Right lung (tissue), 5 donors: Measurements from ENCODE around the gene MLLT10. TPM values are rescaled to one million over a fixed set of nuclear protein-coding genes. Genes with fewer than 3 reads are reported as not detected.

ENCODE experiments used
- DNase-seq, 2 donors: peaks; one replicate each; pipeline ENCODE4 v3.0.0-alpha.2; 2013
- polyA plus RNA-seq, 5 donors: library from polyadenylated mRNA; unstranded; fragments of 120-200 nt; gene quantifications; one replicate each; pipeline versions ENCODE4 v1.2.1 to v1.2.3, GENCODE V29; 2013; ENCODE audit warnings: inconsistent platforms in 1 of 5, low replicate concordance in 1 of 5; ENCODE audit not compliant: insufficient read length in 5 of 5, insufficient read depth in 1 of 5

MLLT10 gene
- polyA plus RNA-seq, 5 donors: 38.4 to 55.6 (median 50.8) TPM

DNA sequence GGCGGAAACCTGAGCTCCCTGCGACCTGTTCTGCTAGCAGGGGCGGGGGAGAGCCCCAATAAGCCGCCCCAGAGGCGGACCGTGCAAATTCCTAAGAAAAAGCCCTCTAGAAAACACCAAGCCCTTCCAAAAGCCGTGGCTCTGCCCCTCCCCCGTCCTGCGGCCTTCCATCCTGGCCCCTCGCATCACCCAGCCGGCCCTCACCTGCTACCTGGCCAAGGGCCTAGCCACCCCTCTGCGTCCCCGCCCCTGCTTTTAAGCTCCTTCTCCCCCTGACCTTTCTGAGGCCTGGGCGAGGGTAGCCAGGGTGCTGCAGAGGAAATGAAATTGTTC is 33.5 kb upstream of the MLLT10 start:
- no peak for DNase-seq

DNA sequence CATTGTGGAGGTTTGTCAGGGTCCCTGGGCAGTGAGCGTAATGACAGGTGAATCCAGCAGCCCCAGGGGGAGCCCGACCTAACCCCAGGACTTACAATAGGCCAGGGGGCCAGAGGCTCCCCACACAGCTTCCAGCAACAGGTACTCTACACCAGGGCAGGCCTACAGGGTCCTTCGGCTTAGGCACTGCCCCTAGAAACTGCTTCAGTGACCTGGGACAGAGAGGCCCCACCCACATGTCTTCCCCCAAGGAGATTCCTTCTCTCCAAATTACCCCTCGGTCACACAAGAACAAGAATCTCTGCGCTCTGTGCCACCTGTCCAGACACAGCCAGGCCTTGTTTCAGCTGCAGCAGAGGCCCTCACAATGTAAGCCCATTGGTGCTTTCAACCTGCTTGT is 32.9 kb upstream of the MLLT10 start:
- no peak for DNase-seq

DNA sequence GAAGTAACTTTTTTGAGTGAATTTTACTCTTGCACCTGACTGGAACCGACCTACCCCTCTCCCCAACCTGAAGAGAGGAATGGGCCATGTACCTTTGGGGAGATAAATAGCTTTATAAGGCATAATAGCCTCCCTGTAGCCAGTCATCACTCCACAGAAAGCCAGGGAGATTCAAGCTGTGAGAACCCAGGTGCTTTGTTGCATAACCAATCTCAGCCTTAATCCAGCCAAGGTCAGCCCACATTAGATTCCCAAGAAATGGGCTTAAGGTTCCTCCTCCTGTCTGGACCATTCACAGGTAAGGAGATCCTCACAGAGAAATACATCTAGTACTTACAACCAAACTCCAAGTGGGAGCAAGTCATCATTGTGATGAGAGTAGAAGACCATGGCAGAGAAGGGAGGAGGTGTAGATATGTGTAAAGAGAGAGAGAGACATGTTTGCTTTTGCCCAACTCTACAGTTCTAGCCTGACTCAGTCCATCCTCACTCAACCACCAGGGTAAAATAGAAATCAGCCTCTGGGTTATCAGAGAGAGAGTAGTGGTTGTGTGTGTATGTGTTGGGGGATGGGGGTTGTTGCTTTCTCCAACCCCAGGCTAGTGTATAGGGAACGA is 32.2 kb upstream of the MLLT10 start:
- DNase-seq: no peak

DNA sequence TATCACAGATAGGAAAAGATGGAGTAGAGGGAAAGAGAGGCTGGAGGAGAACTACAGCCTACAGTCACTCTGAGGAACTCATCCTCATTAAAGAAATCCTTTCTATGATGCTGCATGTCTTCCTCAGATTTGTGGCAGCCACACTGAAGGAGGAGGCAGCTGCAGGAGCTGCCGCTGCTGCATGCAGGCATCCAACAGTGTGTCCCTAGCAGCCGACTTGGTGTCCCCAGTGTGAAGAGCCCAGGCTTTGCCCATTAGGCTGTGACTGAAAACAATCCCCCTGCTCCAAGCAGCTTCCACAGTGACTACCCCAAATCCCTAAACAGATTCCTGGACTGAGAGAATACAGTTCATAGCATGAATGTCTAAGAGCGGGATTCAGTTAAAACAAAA is 31.7 kb upstream of the MLLT10 start:
- DNase-seq: no peak

DNA sequence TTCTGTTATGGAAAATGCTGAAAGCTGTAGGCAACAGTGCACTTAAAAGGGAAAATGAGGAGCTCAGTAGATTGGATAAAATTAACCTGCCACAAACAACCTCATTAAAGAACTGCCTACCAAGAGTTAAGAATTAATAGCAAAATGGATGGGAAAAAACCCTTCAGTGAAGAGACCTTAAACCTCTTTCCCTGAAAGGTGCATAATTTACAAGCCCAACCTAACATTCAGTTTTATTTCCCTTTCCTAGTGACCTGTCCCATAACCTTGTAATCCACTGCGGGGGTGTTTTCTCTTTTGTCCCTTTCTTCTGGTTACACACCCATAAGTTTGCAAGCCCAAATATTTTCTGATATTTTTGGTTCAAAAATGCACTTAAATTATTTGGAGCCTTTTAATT is 30.5 kb upstream of the MLLT10 start:
- DNase-seq: no peak

DNA sequence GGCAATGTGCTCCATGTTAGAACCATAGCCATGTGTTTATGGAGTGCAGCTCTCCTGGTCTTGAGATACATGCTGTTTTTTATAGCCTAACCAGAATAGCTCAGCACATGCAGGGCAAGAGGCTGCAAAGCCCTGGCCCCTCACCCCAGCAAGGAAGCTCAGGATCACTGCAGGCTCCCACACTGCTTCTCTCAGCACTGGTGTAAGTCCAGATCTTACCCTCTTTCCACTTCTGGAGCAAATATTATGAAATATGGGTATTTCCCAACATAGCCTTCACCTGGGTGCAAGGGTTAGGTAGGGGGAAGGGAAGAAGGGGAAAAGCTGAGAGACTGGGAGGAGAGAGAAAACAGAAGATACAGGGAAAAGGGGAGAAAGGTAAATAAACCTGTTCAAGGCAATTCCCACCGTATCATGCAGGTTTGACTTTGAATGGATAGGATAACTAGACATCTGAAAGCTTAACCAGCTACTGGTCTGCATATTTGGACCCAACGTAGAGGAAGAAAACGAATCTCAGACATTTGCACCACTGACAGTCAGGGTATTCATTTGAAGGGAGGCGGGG is 28.2 kb upstream of the MLLT10 start:
- DNase-seq: no peak

GRCh38 chr10:21506351-21506750 is 27.7 kb upstream of the MLLT10 start:
- DNase-seq: no peak

DNA sequence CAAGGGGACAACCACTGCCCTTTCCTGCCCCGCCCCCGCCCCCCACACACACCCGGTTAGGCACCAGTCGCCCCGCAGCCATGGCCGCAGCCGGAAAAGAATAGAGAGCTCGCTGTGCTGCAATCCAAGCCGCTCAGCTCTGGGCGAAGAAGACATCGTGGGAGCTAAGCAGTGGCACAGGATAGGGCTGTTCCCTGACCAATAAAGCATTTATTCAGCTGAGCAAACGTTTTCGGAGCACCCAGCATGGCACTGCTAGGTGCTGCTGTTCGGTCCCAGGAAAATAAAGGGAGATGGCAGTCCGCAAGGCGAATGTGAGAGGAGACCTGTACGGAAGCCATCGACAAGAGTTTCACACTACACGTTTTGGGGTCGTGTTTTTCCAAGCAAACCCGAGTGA is 26.9 kb upstream of the MLLT10 start:
- no peak for DNase-seq

- DNase-seq: no peak
Measured at GRCh38 chr10:21508706-21509331, 25.2 kb upstream of the MLLT10 start.

GRCh38 chr10:21509341-21510240 is 24.4 kb upstream of the MLLT10 start:
- no peak for DNase-seq

GRCh38 chr10:21510241-21511094 is 23.6 kb upstream of the MLLT10 start:
- DNase-seq: no peak

DNA sequence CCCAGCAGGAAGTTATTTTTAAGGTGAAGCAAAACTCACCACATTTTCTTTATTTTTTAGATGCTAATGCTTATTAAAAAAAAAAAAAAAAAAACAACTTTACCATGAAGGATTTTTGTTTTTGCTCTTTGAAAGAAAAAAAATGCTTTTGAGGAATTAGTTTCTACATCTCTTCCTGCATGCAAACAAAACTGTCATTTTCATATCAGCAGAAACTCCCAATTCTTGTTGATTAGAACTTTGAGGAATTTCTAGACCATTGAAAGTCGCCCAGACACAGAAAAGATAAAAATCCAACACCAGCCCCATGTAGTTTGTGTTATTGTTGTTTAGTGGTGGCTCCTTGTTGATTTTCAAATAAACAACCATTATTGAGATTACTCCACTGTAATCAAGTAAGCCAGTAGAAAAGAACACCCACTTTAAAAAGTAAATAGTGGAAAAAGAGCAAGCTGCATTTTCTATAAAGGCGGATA is 22.9 kb upstream of the MLLT10 start:
- no peak for DNase-seq

DNA sequence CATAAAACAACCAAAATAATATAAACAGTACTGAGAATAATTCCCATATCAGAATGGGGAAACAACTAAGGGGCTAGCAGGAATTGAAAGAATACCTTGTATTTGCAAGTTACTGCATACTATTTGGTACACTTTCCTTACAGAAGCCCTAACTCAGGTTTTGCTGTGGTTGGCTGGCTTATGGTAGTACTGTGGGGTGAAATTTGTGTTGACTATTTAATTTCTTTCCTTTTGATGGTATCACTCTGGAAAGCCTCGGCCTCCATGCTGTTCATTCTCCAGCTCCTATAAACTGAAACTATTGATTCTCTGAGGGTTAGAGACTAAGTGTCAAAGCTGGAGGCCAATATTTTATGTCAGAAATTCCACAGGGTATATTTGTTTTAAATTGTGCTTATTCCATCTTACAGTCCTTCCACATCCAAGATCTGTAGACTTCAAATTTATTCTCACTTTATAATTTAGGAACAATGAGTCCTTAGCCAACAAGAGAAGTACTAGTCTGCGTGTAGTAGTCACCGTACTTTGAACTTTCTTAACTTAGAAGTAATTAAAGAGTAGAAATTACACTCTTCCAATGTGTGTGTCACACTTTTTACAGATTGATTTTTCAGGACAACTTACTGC is 22.0 kb upstream of the MLLT10 start:
- DNase-seq: no peak

DNA sequence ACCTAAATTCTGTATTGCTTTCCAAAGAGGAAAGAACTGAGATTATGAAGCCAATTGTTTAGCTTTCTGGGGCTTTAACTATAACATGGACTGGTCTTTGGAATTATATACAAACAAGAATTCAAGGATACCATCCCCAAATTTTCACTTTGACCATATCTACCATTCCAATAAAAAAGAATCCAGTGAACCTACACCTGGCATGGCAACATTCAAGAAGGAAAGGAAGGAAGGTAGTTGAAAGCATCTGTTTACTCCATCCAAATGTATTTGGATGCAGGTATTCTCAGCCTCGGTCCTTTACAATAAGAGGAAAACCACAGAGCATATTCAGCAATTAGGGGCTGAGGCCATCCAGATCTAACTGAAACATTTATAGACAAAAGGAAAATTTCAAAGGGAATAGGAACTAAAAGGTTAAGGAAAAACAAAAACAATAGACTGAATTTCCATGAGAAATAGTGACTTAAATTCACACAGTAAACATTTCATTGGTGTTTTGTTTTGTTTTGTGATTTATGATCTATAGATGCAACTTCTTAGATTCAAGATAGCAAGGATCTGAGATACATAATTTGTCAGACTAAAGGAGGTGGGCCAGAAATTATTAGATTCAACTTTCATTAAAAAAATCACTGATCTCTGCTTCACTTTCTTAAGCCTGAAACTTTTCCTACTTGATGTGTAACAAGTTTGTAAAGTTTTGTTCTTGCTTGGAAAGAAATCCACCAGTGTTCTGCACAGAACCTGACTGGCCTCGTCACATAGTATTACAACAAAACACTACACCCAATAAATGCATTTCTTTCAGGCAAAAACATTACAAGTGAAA is 21.2 kb upstream of the MLLT10 start:
- no peak for DNase-seq

- no peak for DNase-seq
Measured at GRCh38 chr10:21513405-21513788, 20.6 kb upstream of the MLLT10 start.

DNA sequence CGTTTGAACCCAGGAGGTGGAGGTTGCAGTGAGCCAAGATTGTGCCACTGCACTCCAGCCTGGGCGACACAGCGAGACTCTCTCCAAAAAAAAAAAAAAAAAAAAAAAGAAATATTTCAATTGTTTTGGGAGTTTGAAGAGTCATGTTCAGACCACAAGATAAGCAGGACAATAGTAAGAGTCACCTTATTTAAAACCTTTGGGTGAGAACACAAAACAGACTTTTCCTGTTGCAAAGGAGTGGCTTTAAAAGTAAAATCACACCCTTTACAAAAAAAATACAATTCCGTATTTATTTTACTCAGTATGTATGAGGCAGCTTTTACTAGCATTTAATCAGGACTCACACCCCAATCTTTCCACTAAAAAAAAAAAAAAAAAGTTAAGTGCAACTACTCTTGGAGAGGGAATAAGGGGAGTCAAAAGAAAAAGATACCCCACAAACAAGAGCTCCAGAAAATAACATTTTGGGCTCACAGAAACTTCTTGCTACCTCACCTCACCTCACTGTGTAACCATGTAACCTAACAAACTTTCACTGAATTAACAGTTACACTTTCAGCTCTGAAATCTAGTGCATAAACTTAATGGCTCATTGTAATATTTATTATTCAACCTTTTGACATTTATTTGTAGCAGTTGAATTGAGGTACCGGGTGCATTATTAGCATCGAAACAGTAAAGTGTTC is 19.8 kb upstream of the MLLT10 start:
- DNase-seq: no peak

DNA sequence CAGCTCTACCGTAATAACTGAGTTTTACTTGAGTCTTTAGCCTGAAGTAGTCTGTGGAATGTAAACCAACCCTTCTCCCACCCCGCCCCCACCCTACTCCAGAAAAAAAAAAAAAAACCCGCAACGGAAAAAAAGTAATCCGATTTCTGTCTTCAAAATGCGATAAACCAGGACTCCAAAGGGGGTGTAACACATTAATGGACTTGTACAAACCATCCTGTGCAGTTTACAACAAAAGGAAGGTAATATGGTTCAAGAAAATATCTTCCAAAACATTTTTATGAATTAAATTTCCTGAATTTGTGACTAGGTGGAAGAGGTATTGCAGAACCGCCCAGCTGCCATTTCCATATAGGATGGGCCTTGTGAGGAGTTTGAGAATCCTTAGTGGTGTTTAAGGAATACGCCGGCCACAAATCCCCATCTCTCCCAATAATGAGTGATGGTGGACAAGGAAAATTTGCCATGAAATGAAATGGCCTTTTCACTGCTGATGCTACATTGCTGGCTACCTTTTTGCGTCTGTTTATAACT is 19.1 kb upstream of the MLLT10 start:
- no peak for DNase-seq

DNA sequence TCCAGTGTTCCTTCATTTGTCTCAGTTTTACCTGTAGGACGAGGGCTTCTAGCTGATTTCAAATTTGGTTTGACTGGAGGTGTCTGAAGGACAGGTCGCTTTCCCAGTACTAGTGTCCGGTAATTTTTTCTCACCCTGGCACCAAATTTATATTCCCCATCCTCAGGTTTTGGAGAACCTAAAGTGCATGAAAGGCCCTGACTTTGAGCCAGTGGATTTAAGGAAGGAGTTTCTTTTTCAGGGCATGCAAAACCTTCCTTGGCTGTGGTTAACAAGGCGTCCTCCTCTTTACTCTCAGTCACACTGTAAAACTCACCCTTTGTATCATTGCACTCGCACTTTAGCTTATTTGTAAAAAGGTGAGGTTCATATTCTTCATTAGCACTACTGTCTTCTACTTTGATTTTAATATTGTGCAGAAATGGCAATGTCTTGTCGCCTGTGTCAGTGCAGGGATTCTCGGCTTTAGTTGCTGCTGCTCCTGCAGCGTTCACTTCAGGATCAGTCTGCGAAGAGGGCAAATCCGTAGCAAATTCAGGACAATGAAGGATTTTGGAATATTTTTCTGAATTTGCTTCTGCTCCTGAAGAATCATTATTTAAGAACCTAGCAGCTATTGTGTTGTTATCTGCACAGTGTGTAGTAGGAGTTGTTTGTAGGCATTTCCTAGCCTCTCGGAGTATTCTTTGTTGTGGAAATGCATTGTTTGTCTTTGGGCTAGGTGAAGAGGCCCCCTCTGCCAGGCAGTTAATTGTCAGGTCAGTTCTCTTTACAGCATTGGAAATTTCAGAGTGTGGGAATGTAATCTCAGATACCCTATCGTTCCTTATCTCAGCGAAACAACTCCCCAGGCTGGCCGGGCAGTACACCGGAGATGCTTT is 18.4 kb upstream of the MLLT10 start:
- DNase-seq: no peak
